CD4-positive, alpha-beta T cell (primary cell): Measurements from ENCODE around the gene MSRB2. TPM values are rescaled to one million over a fixed set of nuclear protein-coding genes. Genes with fewer than 3 reads are reported as not detected.

ENCODE experiments used
- ATAC-seq: fragments of 200-7000 bp; cut with Tn5 transposase; one replicate; pipeline ENCODE4 v1.10.0; 2022; ENCODE audit warnings: mild to moderate bottlenecking; ENCODE audit not compliant: poor library complexity
- CTCF ChIA-PET: fragments of 350-600 bp; sonication (Branson Sonifier 250); formaldehyde crosslinking; loops from one replicate; lab custom pipeline; 2021; ENCODE audit warnings: antibody characterized with exemption, inconsistent platforms; lab: Charles Lee
- POLR2A ChIA-PET: fragments of 350-600 bp; sonication (Branson Sonifier 250); formaldehyde crosslinking; loops from one replicate; lab custom pipeline; 2021; ENCODE audit warnings: antibody characterized with exemption, inconsistent platforms; lab: Charles Lee
- DNase-seq, 14 experiments: peaks; one replicate each; pipeline ENCODE4 v3.0.0-alpha.2; 2013 to 2020; ENCODE audit warnings: mixed read lengths in 2 of 14
- H3K27ac ChIP-seq, 2 donors: one replicate each; pipeline versions ENCODE4 v1.5.1 to v1.7.0; 2013; ENCODE audit warnings: low read length in 2 of 2, low read depth in 1 of 2, mild to moderate bottlenecking in 1 of 2
- H3K27me3 ChIP-seq, 2 experiments: 1 replicate in 1 of 2; 2 replicates in 1 of 2; pipeline versions ENCODE4 v1.6.1 to v1.7.0; 2013; ENCODE audit warnings: low read length in 2 of 2, control low read depth in 1 of 2, mild to moderate bottlenecking in 1 of 2, moderate library complexity in 1 of 2; ENCODE audit not compliant: insufficient read depth in 2 of 2, control insufficient read depth in 1 of 2
- H3K36me3 ChIP-seq: one replicate; pipeline ENCODE4 v1.6.1; 2013; ENCODE audit warnings: low read length, control low read depth; ENCODE audit not compliant: insufficient read depth
- H3K4me1 ChIP-seq: one replicate; pipeline ENCODE4 v1.6.1; 2013; ENCODE audit warnings: low read length, control low read depth; ENCODE audit not compliant: insufficient read depth
- H3K4me3 ChIP-seq: one replicate; pipeline ENCODE4 v1.5.1; 2013; ENCODE audit warnings: mild to moderate bottlenecking, low read length, moderate library complexity
- H3K9me3 ChIP-seq, 2 experiments: 1 replicate in 1 of 2; 2 replicates in 1 of 2; pipeline versions ENCODE4 v1.6.1 to v1.7.0; 2013; ENCODE audit warnings: low read length in 2 of 2, mild to moderate bottlenecking in 2 of 2, control low read depth in 1 of 2, moderate library complexity in 1 of 2; ENCODE audit not compliant: control insufficient read depth in 1 of 2, insufficient read depth in 1 of 2
- H3K27ac Mint-ChIP-seq: one replicate; pipeline ENCODE4 v1.8.0; 2020; ENCODE audit warnings: mixed read lengths
- H3K27me3 Mint-ChIP-seq: one replicate; pipeline ENCODE4 v1.8.0; 2021; ENCODE audit warnings: mixed read lengths
- H3K36me3 Mint-ChIP-seq: one replicate; pipeline ENCODE4 v1.8.0; 2021; ENCODE audit warnings: low read depth, mixed read lengths
- H3K4me1 Mint-ChIP-seq: one replicate; pipeline ENCODE4 v1.8.0; 2021; ENCODE audit warnings: low read depth, mixed read lengths
- H3K4me3 Mint-ChIP-seq: one replicate; pipeline ENCODE4 v1.8.0; 2020; ENCODE audit warnings: mild to moderate bottlenecking, mixed read lengths
- H3K9me3 Mint-ChIP-seq: one replicate; pipeline ENCODE4 v1.8.0; 2020; ENCODE audit warnings: mixed read lengths
- CTCF ChIP-seq: fragments of 200-600 bp; IDR thresholded peaks from one replicate; pipeline ENCODE4 v1.8.0; 2022; ENCODE audit warnings: antibody characterized with exemption, mild to moderate bottlenecking
- intact Hi-C, 2 experiments: fragments of 100-400 bp; cut with DNase I in 1 of 2; cut with micrococcal nuclease in 1 of 2; formaldehyde crosslinking; loops; one replicate each; pipeline versions ENCODE4 v1.15.1 to v1.9.0; 2023 to 2025; cut with DNase I, micrococcal nuclease
- total RNA-seq, 174 experiments: library from RNA in 2 of 174; stranded (reverse) in 2 of 174; gene quantifications; one replicate each; pipeline ENCODE4 v1.2.3 and lab custom pipeline; 2021 to 2026

MSRB2 gene
- total RNA-seq, 2 experiments from 2014 or later: 0.66 to 1.4 TPM

GRCh38 chr10:23053036-23053435 is 42.3 kb upstream of the MSRB2 start:
- Mint-ChIP-seq H3K4me3 (no peak overlapping the region), H3K36me3 (no peaks in the 10 kb centered on the region), H3K4me1 (no peaks in the 10 kb centered on the region), H3K27me3 (peaks cover 49% of the 10 kb centered on the region), H3K27ac (no peak overlapping the region), H3K9me3 (no peaks in the 10 kb centered on the region)
- no peak for TF ChIP-seq CTCF
- Histone ChIP-seq H3K9me3 (no peaks in the 10 kb centered on the region), H3K4me3 (no peak overlapping the region), H3K4me1 (no peaks in the 10 kb centered on the region), H3K36me3 (no peaks in the 10 kb centered on the region), H3K27me3 (peaks cover 0 to 6% of the 10 kb centered on the region in 2 experiments), H3K27ac (no peak overlapping the region)
- CTCF ChIA-PET: no interaction called here
- no peak for ATAC-seq
- intact Hi-C loops: no loop called here
- DNase-seq: no peak
- POLR2A ChIA-PET: no interaction called here

GRCh38 chr10:23055424-23056185 is 39.8 kb upstream of the MSRB2 start:
- no peak for DNase-seq
- no peak for ATAC-seq
- no peak for TF ChIP-seq CTCF
- no peaks in the 10 kb centered on the region for H3K36me3 Mint-ChIP-seq
- Histone ChIP-seq H3K4me3 (no peak overlapping the region), H3K9me3 (no peaks in the 10 kb centered on the region), H3K27ac (no peak overlapping the region), H3K27me3 (peaks cover 0 to 9% of the 10 kb centered on the region in 2 experiments), H3K36me3 (no peaks in the 10 kb centered on the region), H3K4me1 (no peaks in the 10 kb centered on the region)
- H3K9me3 Mint-ChIP-seq: peaks cover 8% of the 10 kb centered on the region
- ChIA-PET POLR2A (no interaction called here), CTCF (no interaction called here)
- no peak overlapping the region for H3K27ac Mint-ChIP-seq
- intact Hi-C loops: no loop called here
- H3K4me3 Mint-ChIP-seq: no peak overlapping the region
- peaks cover 45% of the 10 kb centered on the region for H3K27me3 Mint-ChIP-seq
- no peaks in the 10 kb centered on the region for H3K4me1 Mint-ChIP-seq

- H3K9me3 Mint-ChIP-seq: peaks cover 8% of the 10 kb centered on the region
- TF ChIP-seq CTCF: no peak
- H3K27ac ChIP-seq: no peak overlapping the region
- intact Hi-C loops: no loop called here
- H3K9me3 ChIP-seq: no peaks in the 10 kb centered on the region
- CTCF ChIA-PET: no interaction called here
- peaks cover 44% of the 10 kb centered on the region for H3K27me3 Mint-ChIP-seq
- ATAC-seq (no peak), DNase-seq (no peak)
- H3K27me3 ChIP-seq: peaks cover 0 to 9% of the 10 kb centered on the region in 2 experiments
- no peaks in the 10 kb centered on the region for H3K36me3 ChIP-seq
- no peaks in the 10 kb centered on the region for H3K4me1 Mint-ChIP-seq
- POLR2A ChIA-PET: no interaction called here
- no peak overlapping the region for H3K4me3 ChIP-seq
- no peaks in the 10 kb centered on the region for H3K36me3 Mint-ChIP-seq
- H3K4me1 ChIP-seq: no peaks in the 10 kb centered on the region
- no peak overlapping the region for H3K27ac Mint-ChIP-seq
- H3K4me3 Mint-ChIP-seq: no peak overlapping the region
Observed at GRCh38 chr10:23056186-23056579, 39.2 kb upstream of the MSRB2 start.
